ENCODE data around the gene ZNF619. TPM values are rescaled to one million over a fixed set of nuclear protein-coding genes. Genes with fewer than 3 reads are reported as not detected.
A peak's percentile ranks its signal among the peaks of the same experiment; 100 is the strongest.

The ZNF619 gene
- total and polyA plus RNA-seq, 9 of the 15 experiments (the other 6 are each of a cell fraction or from before 2014, with no cell fraction given): 1.3 to 9.1 (median 6.3) TPM

- TF ChIP-seq ZBTB26 (CRISPR knock-in tag; IDR thresholded peaks at IDR 0.05): no peak
- no peak for TF ChIP-seq PCBP1 (IDR thresholded peaks at IDR 0.05; ENCODE audit: low read depth, low read length, poor library complexity, severe bottlenecking)
- peak; percentile 62 for TF ChIP-seq RBBP5 (IDR thresholded peaks at IDR 0.05; ENCODE audit: borderline replicate concordance, insufficient read depth, low read length, poor library complexity, severe bottlenecking)
- peak; percentile 62; the same call in 1 of the 2 replicates for TF ChIP-seq TOE1 (IDR thresholded peaks at IDR 0.05; ENCODE audit: borderline replicate concordance)
- no peak for TF ChIP-seq TOE1 (CRISPR knock-in tag; IDR thresholded peaks at IDR 0.05; ENCODE audit: borderline replicate concordance, low read depth)
- peak; percentile 44 for TF ChIP-seq ZNF12 (CRISPR knock-in tag; IDR thresholded peaks at IDR 0.05)
- no peak for TF ChIP-seq KLF10 (CRISPR knock-in tag; IDR thresholded peaks at IDR 0.05)
- TF ChIP-seq PML (IDR thresholded peaks at IDR 0.05; ENCODE audit: low read length): peak; percentile 42; the same call in 1 of the 2 replicates
- TF ChIP-seq NCOR1 (IDR thresholded peaks at IDR 0.05): no peak; the same call in 1 of the 2 replicates
- TF ChIP-seq ATF1 (CRISPR knock-in tag; IDR thresholded peaks at IDR 0.05): no peak
- TF ChIP-seq ATF1 (tag; IDR thresholded peaks at IDR 0.05): peak; percentile 92
- TF ChIP-seq RNF2 (IDR thresholded peaks at IDR 0.05): 0 out of 2 replicates have a peak, but pooled peaks have one; percentile 27
- TF ChIP-seq CBFA2T3 (IDR thresholded peaks at IDR 0.05): no peak
- peak; percentile 25 for TF ChIP-seq CCNT2 (IDR thresholded peaks at IDR 0.05; ENCODE audit: borderline replicate concordance, extremely low read depth, insufficient read length, low read depth, low read length)
- no peak for TF ChIP-seq GTF2B (IDR thresholded peaks at IDR 0.05; ENCODE audit: extremely low read depth, insufficient read length)
- peak; percentile 59; the same call in 1 of the 2 replicates for TF ChIP-seq CREB3L1 (IDR thresholded peaks at IDR 0.05; ENCODE audit: borderline replicate concordance, low read depth)
- TF ChIP-seq RBFOX2 (IDR thresholded peaks at IDR 0.05; ENCODE audit: low read depth, low read length): peak; percentile 81
- TF ChIP-seq ZBTB7A (IDR thresholded peaks at IDR 0.05; ENCODE audit: borderline replicate concordance, control insufficient read depth, low read depth, low read length): peak; percentile 87; the same call in 1 of the 2 replicates
- peak; percentile 63; the same call in 1 of the 2 replicates for TF ChIP-seq CBX1 (IDR thresholded peaks at IDR 0.05; ENCODE audit: low read depth)
- 0 out of 4 replicates have a peak, but pooled peaks of 1 of the 2 experiments have one; percentile 7 for TF ChIP-seq RCOR1 (IDR thresholded peaks at IDR 0.05; ENCODE audit: borderline replicate concordance in 1 of 2, low read depth in 2 of 2, low read length in 2 of 2)
- TF ChIP-seq, protein P1, sequence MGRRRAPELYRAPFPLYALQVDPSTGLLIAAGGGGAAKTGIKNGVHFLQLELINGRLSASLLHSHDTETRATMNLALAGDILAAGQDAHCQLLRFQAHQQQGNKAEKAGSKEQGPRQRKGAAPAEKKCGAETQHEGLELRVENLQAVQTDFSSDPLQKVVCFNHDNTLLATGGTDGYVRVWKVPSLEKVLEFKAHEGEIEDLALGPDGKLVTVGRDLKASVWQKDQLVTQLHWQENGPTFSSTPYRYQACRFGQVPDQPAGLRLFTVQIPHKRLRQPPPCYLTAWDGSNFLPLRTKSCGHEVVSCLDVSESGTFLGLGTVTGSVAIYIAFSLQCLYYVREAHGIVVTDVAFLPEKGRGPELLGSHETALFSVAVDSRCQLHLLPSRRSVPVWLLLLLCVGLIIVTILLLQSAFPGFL (CRISPR knock-in tag; IDR thresholded peaks at IDR 0.05): no peak; the same call in 1 of the 2 replicates
- TF ChIP-seq ZNF778 (CRISPR knock-in tag; IDR thresholded peaks at IDR 0.05): no peak
- peak; percentile 96; the same call in 1 of the 2 replicates for TF ChIP-seq SREBF2 (CRISPR knock-in tag; IDR thresholded peaks at IDR 0.05)
Measured at GRCh38 chr3:40505599-40506462, 28.9 kb downstream of the ZNF619 start, which contains the start of gene ZNF620 (continued).

Data from K562 (cell line).